DOHH2 (cell line): ENCODE measurements around the gene MEIS3.
A peak's percentile ranks its signal among the peaks of the same experiment; 100 is the strongest.
"Not testable (repeated sequence)": the region's sequence is repeated elsewhere in the genome, so short reads cannot be mapped to it uniquely, and the experiment has no call there.

Source experiments
- H3F3A ChIP-seq: fragments of 200-600 bp; sonication (generic), shearing (Covaris generic); 2 replicates; pipeline ENCODE4 v1.6.0; 2016; ENCODE audit warnings: antibody characterized with exemption, mild to moderate bottlenecking; ENCODE audit not compliant: control insufficient read depth, insufficient read depth
- H3K27ac ChIP-seq: fragments of 200-600 bp; sonication (generic); 2 replicates; pipeline ENCODE4 v1.5.1; 2014; ENCODE audit warnings: low read depth, mild to moderate bottlenecking, low read length, moderate library complexity
- H3K27me3 ChIP-seq: fragments of 200-600 bp; sonication (generic); 2 replicates; pipeline ENCODE4 v1.6.1; 2014; ENCODE audit warnings: mild to moderate bottlenecking, low read length, mixed read lengths; ENCODE audit not compliant: control insufficient read depth
- H3K36me3 ChIP-seq: fragments of 200-600 bp; sonication (generic); 2 replicates; pipeline ENCODE4 v1.6.1; 2014; ENCODE audit warnings: mild to moderate bottlenecking, low read length, moderate library complexity, mixed read lengths; ENCODE audit not compliant: control insufficient read depth
- H3K4me1 ChIP-seq: fragments of 200-600 bp; sonication (generic); 2 replicates; pipeline ENCODE4 v1.6.1; 2014; ENCODE audit warnings: mild to moderate bottlenecking, low read length, mixed read lengths; ENCODE audit not compliant: control insufficient read depth
- H3K4me2 ChIP-seq: fragments of 200-600 bp; sonication (generic); 2 replicates; pipeline ENCODE4 v1.6.0; 2014; ENCODE audit warnings: mild to moderate bottlenecking, low read length, moderate library complexity
- H3K4me3 ChIP-seq: fragments of 200-600 bp; sonication (generic); 2 replicates; pipeline ENCODE4 v1.5.1; 2014; ENCODE audit warnings: mild to moderate bottlenecking, low read length, mixed read lengths
- H3K79me2 ChIP-seq: fragments of 200-600 bp; sonication (generic); 2 replicates; pipeline ENCODE4 v1.6.1; 2014; ENCODE audit warnings: mild to moderate bottlenecking, low read length, mixed read lengths; ENCODE audit not compliant: control insufficient read depth
- H3K9me2 ChIP-seq: fragments of 200-600 bp; sonication (generic); replicated peaks from 2 replicates; pipeline ENCODE4 v1.6.1; 2014; ENCODE audit warnings: mild to moderate bottlenecking, low read length, mixed read lengths; ENCODE audit not compliant: control insufficient read depth
- H3K9me3 ChIP-seq: fragments of 200-600 bp; sonication (generic); 2 replicates; pipeline ENCODE4 v1.6.1; 2014; ENCODE audit warnings: antibody characterized with exemption, low read length, mixed read lengths; ENCODE audit not compliant: control insufficient read depth, insufficient read depth
- H4K20me1 ChIP-seq: fragments of 200-600 bp; sonication (generic); 2 replicates; pipeline ENCODE4 v1.6.0; 2014; ENCODE audit warnings: low read depth, mild to moderate bottlenecking, antibody characterized with exemption, low read length, moderate library complexity; ENCODE audit not compliant: control insufficient read depth, insufficient read depth
- CTCF ChIP-seq: fragments of 200-600 bp; sonication (generic); IDR thresholded peaks from one replicate; pipeline ENCODE4 v1.5.1; 2014; ENCODE audit warnings: antibody characterized with exemption, mild to moderate bottlenecking, low read depth, low read length; ENCODE audit not compliant: poor library complexity, severe bottlenecking
- EZH2phosphoT487 ChIP-seq: fragments of 200-600 bp; sonication (generic); IDR thresholded peaks from 2 replicates; pipeline ENCODE4 v1.6.1; 2017; ENCODE audit warnings: borderline replicate concordance, mild to moderate bottlenecking, antibody characterized with exemption, low read length, moderate library complexity, mixed read lengths

Gene MEIS3

GRCh38 chr19:47383890-47384289, 35.4 kb downstream of the MEIS3 start:
- H3K79me2 ChIP-seq, H3K9me3 ChIP-seq, H3K9me2 ChIP-seq, H3K27me3 ChIP-seq, H4K20me1 ChIP-seq, H3K4me3 ChIP-seq: not testable (repeated sequence)
- Histone ChIP-seq H3F3A (peaks cover 20% of the 10 kb centered on the region), H3K4me1 (peaks cover 73% of the 10 kb centered on the region), H3K27ac (peak overlapping the region; percentile 91), H3K36me3 (peaks cover 34% of the 10 kb centered on the region), H3K4me2 (peak overlapping the region; percentile 19; the same call in 1 of the 2 replicates)

- Histone ChIP-seq H3K4me3 (peak overlapping the region; percentile 36), H3K27me3 (no peaks in the 10 kb centered on the region), H3K36me3 (peaks cover 43% of the 10 kb centered on the region), H4K20me1 (no peaks in the 10 kb centered on the region), H3K79me2 (no peaks in the 10 kb centered on the region), H3K9me3 (no peaks in the 10 kb centered on the region), H3K27ac (peak overlapping the region; percentile 91), H3K4me1 (peaks cover 53% of the 10 kb centered on the region), H3F3A (peaks cover 20% of the 10 kb centered on the region), H3K9me2 (no peaks in the 10 kb centered on the region), H3K4me2 (peak overlapping the region; percentile 71)
- no peak for TF ChIP-seq CTCF
- no peak for TF ChIP-seq EZH2phosphoT487
Measured at GRCh38 chr19:47381653-47382279, 37.6 kb downstream of the MEIS3 start.

- Histone ChIP-seq H3K79me2 (no peaks in the 10 kb centered on the region), H3K9me3 (no peaks in the 10 kb centered on the region), H3F3A (peaks cover 20% of the 10 kb centered on the region), H3K9me2 (no peaks in the 10 kb centered on the region), H3K36me3 (peaks cover 50% of the 10 kb centered on the region), H3K4me2 (peak overlapping the region; percentile 71), H4K20me1 (no peaks in the 10 kb centered on the region), H3K27me3 (no peaks in the 10 kb centered on the region), H3K4me3 (peak overlapping the region; percentile 36), H3K27ac (peak overlapping the region; percentile 91), H3K4me1 (peaks cover 53% of the 10 kb centered on the region)
- no peak for TF ChIP-seq EZH2phosphoT487
- TF ChIP-seq CTCF: no peak
Measured at GRCh38 chr19:47381121-47381520, 38.2 kb downstream of the MEIS3 start.

GRCh38 chr19:47380559-47380958, 38.8 kb downstream of the MEIS3 start:
- Histone ChIP-seq H4K20me1 (no peaks in the 10 kb centered on the region), H3K27ac (peak overlapping the region; percentile 91), H3K9me2 (no peaks in the 10 kb centered on the region), H3F3A (peaks cover 20% of the 10 kb centered on the region), H3K4me1 (peaks cover 53% of the 10 kb centered on the region), H3K36me3 (peaks cover 55% of the 10 kb centered on the region), H3K4me3 (no peak overlapping the region), H3K4me2 (peak overlapping the region; percentile 71), H3K27me3 (no peaks in the 10 kb centered on the region), H3K79me2 (no peaks in the 10 kb centered on the region), H3K9me3 (no peaks in the 10 kb centered on the region)
- TF ChIP-seq CTCF (no peak), EZH2phosphoT487 (no peak)
